Astrocyte of the cerebellum (primary cell): ENCODE results near the gene MTUS2.

ENCODE experiments used
- DNase-seq: peaks from one replicate; pipeline ENCODE4 v3.0.0-alpha.2; 2011; ENCODE audit warnings: low read depth
- H3K4me3 ChIP-seq: 2 replicates; pipeline ENCODE4 v1.5.1; 2011; ENCODE audit warnings: mild to moderate bottlenecking, low read depth, low read length, moderate library complexity
- CTCF ChIP-seq: IDR thresholded peaks from 2 replicates; pipeline ENCODE4 v1.5.1; 2012; ENCODE audit warnings: low read length, low read depth, moderate library complexity, mild to moderate bottlenecking; ENCODE audit errors: missing control alignments
- in situ Hi-C: cut with HindIII; loops from 2 replicates; pipeline ENCODE4 v1.10.0; 2017; ENCODE audit warnings: low sequenced_read_pairs

MTUS2 gene

GRCh38 chr13:28958018-28958417, 137.9 kb downstream of the MTUS2 start:
- no peak for DNase-seq
- H3K4me3 ChIP-seq, result no peak overlapping the region
- in situ Hi-C loops, result no loop called here
- no peak for TF ChIP-seq CTCF

- TF ChIP-seq CTCF, result no peak
- no peak for DNase-seq
- in situ Hi-C loops, result no loop called here
- H3K4me3 ChIP-seq, result no peak overlapping the region
Observed at GRCh38 chr13:28958441-28958840, 138.3 kb downstream of the MTUS2 start.

GRCh38 chr13:28964052-28964451, 143.9 kb downstream of the MTUS2 start:
- TF ChIP-seq CTCF, result no peak
- DNase-seq, result no peak
- H3K4me3 ChIP-seq, result no peak overlapping the region
- in situ Hi-C loops, result no loop called here

- no peak overlapping the region for H3K4me3 ChIP-seq
- in situ Hi-C loops, result no loop called here
- no peak for DNase-seq
- no peak for TF ChIP-seq CTCF
Observed at GRCh38 chr13:28964803-28965202, 144.7 kb downstream of the MTUS2 start.

- TF ChIP-seq CTCF, result no peak
- DNase-seq, result no peak
- in situ Hi-C loops, result no loop called here
- H3K4me3 ChIP-seq, result no peak overlapping the region
Observed at GRCh38 chr13:28967029-28967915, 147.1 kb downstream of the MTUS2 start.

- DNase-seq, result no peak
- no peak overlapping the region for H3K4me3 ChIP-seq
- in situ Hi-C loops, result loop anchor here (5.0 kb wide), 1 partner anchor 76 kb away; no protein-coding TSS in a partner anchor
- no peak for TF ChIP-seq CTCF
Observed at GRCh38 chr13:28976195-28976594, 156.1 kb downstream of the MTUS2 start.
